Activated CD8-positive, alpha-beta memory T cell treated with anti-CD3 and anti-CD28 coated beads for 36 hours (primary cell): ENCODE results near the gene LRFN2. TPM values are rescaled to one million over a fixed set of nuclear protein-coding genes. Genes with fewer than 3 reads are reported as not detected.

Source experiments
- CTCF ChIA-PET: fragments of 350-600 bp; sonication (Branson Sonifier 250); formaldehyde crosslinking; loops from one replicate; lab custom pipeline; 2021; ENCODE audit warnings: antibody characterized with exemption; lab: Charles Lee
- POLR2A ChIA-PET: fragments of 350-600 bp; sonication (Branson Sonifier 250); formaldehyde crosslinking; loops from one replicate; lab custom pipeline; 2021; ENCODE audit warnings: antibody characterized with exemption; lab: Charles Lee
- total RNA-seq, 2 experiments: library from RNA; stranded (reverse); gene quantifications; one replicate each; pipeline ENCODE4 v1.2.3, GENCODE V29; 2021

LRFN2 gene
- total RNA-seq, 2 experiments from 2014 or later = not detected

DNA sequence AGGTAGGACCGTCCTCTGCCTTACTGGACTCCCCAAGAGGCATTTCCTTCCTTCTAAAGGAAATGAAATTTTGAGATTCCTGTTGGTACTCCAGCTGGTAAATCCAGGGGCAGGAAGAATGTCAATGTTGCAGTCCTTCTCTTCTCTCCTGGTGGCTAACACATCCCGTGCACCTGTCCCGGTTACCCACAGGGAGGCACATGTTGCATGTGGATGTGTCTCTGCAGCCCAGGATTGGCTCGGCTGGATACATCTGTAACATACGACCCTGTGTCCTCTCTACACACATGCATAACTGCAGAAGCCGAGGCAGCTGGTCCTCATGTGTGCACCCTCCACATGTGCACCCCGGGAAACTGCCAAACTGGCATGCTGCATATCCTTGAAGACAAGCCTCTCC is 1.3 kb upstream of the LRFN2 start:
- ChIA-PET POLR2A (no interaction called here), CTCF (no interaction called here)

DNA sequence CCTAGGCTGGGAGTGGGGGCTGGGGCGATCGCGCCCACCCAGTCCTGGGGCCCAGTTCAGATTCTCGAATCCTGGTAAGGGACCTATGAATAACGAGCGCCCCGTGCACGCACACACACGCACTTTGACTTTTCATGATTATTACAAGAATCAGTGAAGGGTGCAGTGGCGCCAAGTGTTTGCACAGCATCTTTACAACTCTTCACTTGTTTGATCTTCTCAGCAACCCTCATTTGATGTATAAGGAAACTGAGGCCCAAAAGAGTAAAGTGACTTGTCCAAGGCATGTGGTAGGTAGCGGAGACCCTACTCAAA is 863 bp upstream of the LRFN2 start:
- POLR2A ChIA-PET = interaction anchor here (0.6 kb wide), 1 partner anchor 152 kb away, joined by 3 read pairs; no protein-coding TSS in a partner anchor
- CTCF ChIA-PET = interaction anchor here (0.8 kb wide), 1 partner anchor 14 kb away, joined by 3 read pairs; no protein-coding TSS in a partner anchor

DNA sequence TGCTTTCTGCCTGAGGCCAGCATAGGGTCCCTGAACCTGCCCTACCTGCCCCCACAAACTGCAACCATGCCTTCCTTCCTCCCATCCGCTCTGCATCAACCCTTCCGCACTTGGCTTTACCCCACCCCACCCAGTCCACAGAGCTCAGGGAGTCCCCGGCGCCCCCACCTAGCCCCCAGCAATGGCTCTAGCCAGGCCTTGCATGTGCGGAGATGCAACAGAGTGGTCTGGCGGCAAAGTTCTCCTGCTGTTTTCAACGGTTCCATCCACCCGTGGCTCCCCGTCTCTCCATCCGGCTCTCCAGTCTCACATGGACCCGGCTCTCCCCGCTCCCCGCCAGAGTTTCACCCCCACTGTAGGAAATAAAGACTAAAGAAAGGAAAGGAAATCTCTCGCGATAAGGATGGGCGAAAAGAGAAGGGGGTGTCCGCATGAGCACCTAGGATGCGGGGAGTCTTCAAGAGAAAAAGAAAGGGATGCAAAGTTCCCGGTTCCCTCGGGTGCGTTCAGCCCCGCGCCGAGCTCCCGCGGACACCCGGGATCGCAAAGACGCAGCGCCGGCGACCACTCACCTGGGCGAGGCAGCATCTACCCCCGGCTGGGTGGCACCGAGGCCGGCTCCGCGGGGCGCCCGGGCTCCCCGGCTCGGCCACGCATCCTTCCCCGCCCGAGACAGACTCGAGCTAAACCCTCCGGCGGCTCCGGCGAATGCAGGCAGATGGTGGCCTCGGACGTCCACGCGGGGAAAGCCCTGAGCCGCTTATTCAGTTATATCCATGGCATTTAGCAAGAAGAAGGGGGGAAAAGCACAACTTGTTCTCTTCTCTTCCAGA is 579 bp downstream of the LRFN2 start:
- CTCF ChIA-PET = no interaction called here
- POLR2A ChIA-PET = no interaction called here

DNA sequence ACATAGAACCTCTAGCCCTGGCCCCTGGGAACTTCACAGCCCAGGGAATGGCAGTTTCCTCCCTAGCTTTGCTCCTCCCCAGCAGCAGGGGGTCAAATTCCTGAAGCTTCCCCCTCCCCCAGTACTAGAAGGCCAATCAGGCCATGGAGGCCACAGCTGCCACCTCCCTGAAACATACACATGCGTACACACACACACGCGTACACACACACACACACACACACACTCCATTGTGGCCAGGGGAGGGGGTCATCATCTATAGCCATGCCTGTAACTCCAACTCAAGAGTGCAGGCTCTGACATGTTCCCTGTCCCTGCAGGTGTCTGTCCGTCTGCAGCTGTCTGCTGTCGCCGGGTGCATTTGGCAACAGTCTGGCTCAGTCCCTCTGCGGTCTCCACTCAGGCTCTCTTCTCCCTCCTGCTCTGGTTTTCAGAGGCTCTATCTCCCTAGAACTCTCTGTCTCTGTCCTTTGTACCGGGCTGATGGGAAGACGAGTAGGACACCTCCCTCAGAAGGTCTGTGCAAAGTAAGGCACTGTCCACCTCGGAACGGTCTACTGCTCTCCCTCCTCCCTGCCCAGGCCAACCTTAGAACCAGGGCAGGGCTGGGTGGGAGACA is 1.4 kb downstream of the LRFN2 start:
- ChIA-PET POLR2A (no interaction called here), CTCF (no interaction called here)

DNA sequence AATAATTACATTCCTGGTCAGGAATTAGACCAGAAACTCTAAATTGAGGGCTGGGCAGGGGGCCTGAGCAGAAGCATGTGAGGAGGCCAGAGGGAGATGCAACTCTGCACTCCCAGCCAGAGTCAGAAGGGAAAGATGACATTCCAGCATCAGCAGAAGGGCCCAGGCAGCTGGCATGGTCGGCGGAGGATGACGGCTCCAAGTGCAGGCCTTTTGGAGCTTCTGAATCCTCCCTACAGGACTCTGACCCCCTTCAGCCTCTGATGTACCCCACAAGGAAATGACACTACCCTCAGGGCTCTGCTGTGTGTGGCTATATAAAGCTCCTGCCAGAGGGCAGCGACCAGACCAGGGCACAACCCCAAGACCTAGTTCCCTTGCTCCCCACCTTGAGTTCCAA is 1.9 kb downstream of the LRFN2 start:
- CTCF ChIA-PET = interaction anchor here (0.6 kb wide), 1 partner anchor 72 kb away, joined by 3 read pairs; no protein-coding TSS in a partner anchor
- POLR2A ChIA-PET = no interaction called here

DNA sequence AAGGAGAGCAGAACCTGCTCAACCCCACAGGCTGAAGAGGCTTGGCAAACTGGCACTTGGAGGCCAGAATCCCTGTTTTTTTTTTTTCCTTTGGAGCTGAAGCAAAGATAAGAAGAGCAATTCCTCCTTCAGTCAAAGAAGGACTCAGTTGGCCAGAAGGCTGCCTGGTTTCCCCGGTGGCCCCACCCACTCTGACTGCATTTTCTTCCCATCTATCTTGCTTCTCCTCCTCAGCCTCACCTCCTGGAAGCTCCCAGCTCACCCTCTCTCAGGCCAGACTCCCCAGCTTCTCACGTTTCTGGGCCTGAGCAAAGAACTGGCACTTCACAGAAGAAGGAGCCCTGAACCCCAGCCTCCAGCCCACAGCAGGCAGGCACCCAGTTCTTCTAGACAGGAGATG is 2.4 kb downstream of the LRFN2 start:
- ChIA-PET POLR2A (no interaction called here), CTCF (interaction anchor here (0.6 kb wide), 1 partner anchor 73 kb away, joined by 3 read pairs; no protein-coding TSS in a partner anchor)

DNA sequence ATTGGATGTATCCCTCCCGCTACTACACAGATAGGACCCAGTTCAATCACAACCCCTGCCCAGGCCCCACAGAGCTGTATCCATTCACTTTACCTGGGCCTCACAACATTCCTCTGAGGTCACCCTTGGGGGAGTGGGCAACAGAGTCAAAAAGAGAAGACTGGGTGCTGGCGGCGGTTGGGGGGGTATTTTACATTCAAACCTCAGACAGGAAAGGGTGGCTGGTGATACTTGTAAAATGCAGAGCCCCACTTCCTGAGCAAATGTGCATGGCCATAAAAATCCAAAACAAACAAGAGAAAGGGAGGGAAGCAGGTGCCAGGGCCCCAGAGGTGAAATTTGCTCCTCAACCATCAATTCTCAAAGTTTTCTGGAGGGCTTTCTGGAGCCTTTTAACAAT is 3.5 kb downstream of the LRFN2 start:
- POLR2A ChIA-PET = no interaction called here
- CTCF ChIA-PET = no interaction called here

DNA sequence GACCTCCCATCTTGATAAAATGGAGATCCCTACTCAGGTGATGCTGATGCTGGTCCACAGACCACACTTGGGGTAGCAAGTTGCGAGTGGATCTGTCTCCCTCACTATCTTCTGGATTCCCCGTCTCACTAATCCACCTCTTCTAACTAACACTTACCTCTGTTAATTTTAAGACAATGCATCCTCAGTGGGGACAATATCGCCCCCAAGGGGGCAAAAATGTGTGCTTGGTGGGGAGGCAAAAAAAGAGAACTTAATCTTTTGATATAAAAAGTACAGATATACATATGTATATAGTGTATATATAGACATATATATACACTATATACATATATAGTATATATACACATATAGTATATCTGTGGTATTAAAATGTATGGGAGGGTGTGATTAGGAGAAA is 4.3 kb downstream of the LRFN2 start:
- ChIA-PET CTCF (no interaction called here), POLR2A (no interaction called here)

DNA sequence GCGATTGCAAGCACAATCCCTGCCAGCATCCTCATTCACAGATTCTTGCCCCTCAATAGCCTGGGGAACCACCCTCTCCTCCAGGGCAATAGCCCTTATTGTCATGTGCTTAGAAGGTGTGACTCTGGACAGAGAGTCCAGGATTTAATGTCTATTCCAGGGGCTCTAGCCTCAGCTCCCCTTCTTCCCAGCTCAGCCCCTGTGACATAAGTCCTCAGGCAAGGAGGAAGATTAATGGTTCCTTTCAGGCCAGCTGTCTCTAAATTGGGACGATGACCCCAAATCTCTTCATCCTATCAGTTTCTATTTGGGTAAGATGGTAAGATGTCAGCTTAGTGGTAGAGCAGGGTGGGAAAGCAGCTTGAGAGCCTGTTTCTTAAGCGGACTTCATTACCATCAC is 8.1 kb downstream of the LRFN2 start:
- POLR2A ChIA-PET = interaction anchor here (0.7 kb wide), 1 partner anchor 835 kb away, joined by 3 read pairs; no protein-coding TSS in a partner anchor
- CTCF ChIA-PET = no interaction called here

DNA sequence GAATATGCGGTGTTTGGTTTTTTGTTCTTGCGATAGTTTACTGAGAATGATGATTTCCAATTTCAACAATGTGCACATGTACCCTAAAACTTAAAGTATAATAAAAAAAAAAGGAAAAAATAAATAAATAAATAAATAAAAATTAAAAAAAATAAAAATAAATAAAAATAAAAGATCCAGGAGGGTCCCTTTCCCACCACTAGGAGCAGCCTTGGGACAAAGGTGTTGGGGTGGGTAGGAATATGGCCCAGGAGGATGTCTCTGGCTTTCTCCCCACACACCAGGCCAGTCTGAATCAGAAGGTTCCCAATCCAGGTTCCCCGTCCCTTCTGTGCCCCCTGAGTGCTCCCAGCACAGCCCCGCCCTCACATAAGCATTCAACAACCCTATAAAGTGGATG is 9.5 kb downstream of the LRFN2 start:
- ChIA-PET POLR2A (no interaction called here), CTCF (no interaction called here)

DNA sequence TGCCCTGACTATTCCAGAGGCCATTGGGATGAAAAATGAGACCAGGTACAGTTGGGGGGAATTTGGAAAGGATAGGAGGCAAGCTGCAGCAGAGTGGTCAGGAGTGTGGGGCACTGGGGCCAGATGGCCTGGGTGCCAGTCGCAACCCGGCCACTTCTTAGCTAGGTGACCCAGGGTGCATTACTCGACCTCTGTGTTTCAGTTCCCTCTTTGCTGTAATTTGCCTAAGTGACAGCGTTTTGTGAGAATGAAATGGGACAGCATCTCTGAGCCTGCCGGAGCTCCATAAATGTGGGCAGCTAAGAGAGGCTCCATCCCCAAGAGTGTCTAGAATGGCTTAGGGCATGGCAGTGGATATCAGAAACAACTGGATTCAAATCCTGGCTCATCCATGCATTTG is 13.9 kb downstream of the LRFN2 start:
- POLR2A ChIA-PET = no interaction called here
- CTCF ChIA-PET = no interaction called here

DNA sequence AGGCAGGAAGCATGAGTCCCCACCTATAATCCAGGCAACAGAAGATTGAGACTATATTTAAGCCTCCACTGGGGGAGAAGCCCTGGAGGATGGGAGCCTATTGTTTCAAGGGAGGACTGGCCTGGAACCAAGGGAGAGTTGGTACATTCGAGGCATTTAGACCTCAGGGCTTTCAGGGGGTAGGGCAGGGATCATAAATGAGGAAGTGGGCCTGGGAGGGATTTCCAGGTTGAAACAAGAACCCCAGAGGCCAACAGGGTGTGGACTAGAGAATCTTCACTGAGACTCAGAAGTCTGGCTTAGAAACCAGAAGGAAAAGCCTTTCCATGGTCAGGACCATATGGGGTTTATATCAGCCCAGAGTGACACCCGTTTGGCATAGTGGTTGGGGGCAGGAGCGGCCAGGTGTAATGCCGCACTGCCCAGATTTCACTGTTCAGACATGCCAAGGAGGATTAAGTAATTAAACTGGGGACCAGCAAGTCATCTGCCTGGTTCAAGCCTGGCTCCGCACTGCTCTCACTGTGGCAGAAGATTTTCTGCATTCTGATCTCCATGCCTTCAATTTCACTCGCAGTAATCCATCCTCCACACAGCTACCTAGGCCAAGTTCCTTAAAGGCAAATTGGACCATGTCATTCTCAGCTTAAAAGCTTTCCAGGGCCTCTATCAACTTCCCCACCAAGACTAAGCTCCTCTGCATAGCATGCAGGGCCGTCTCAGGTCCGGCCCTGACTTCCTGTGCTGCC is 17.8 kb downstream of the LRFN2 start:
- CTCF ChIA-PET = no interaction called here

DNA sequence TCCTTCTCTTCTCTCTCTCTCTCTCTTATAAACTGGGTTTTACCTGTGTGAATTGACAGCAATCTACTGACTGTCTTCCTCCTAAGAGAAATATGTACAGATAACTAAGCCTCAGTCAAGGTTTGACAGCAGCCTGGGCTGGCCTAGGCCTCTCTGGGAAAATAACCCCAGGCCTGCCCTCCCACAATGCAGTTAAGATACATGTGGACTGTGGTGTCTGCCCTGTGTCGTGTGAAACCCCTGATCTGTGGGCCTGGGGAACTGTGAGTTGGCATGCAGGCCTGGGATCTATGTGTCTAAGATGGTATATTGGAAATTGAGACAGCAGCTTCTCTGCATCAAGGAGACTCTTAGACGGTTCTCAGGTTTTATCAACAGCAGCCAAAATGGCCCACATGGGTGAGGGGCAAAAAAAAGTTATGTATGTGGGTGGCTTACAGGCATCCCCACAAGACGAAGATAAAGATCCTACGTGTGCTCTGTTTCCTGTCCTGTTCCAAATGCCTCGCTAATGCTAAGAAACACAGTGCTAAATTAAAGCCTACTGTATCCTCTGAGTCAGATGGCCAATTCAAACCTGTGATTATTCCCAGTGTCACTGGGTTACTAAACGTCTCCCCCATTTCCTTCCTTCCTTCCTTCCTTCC is 19.0 kb downstream of the LRFN2 start:
- POLR2A ChIA-PET = no interaction called here
- CTCF ChIA-PET = no interaction called here

More for the DNA sequence above, 17.8 kb downstream of the LRFN2 start:
- POLR2A ChIA-PET = no interaction called here

DNA sequence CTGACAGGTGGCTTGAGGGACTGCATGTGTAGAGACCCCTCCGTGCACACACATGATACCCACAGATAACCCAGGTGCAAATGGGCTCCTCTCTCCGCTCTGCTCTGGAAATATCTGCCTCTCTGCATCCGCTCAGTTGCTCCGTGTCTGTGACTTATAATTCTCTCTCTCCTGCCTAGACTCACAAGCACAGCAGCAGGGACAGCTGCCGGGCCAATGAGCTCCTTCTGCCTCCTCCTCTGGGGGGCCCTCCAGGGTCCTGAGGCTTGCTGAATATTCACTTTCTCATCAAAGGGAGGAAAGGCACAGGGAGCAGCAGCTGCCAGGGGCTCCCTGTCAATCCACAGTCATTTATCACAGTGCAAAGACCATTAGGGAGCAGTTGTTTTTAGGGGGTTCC is 24.1 kb downstream of the LRFN2 start:
- ChIA-PET POLR2A (no interaction called here), CTCF (no interaction called here)

DNA sequence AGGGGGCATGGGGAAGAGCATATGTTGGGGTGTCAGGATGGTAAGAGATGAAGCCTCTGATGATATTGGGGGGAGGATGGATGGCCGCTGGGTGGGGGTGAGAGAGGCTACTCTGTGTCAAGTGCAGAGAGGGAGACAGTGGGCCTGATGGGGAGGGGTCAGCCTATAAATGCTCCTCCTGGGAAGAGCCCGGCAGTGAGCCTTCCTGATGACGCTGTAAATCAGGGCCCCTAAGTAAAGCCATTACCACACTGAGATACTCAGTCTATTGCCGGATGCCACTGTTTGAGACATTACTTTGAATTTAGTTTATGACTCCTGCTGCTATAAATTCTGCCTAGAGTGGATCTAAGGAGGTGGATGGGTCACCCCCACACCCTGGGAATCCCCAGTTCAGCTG is 28.1 kb downstream of the LRFN2 start:
- POLR2A ChIA-PET = no interaction called here
- CTCF ChIA-PET = no interaction called here

DNA sequence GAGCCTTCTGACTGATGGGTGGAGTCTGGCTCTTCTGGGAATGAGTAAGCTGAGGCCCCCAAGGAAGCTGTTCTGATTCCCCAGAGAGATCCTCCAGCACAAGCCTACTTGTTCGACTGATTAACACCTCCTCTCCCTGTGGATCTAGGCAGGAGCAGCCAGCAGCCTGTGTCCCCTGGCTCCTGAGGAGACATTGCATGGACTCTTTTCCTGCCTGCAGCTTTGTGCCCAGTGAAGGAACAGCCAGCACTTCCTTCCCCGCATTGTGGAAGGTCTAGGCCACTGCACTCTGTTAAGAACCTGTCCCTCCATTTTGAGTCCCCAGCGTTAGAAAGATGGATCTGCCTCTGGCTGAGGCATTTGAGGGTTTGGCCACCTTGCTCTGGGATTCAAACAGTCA is 29.1 kb downstream of the LRFN2 start:
- POLR2A ChIA-PET = no interaction called here
- CTCF ChIA-PET = no interaction called here

DNA sequence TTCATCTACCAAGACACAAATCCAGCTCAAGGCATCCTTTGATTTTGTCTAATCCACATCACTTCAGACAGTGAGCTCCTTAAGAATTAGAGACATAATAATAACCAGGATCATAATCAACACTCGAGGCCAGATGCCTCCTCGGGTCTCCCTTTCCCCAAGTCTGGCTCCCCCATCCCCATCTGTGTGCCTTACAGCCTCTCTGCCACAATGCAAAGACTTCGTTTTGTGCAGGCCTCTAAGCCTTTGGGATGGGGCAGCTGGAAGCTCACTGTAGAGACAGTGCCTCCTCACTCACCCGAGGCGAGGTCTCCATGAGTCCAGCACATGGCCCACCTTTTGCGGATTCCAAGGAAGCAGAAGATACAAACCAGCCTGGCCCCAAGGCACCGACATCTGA is 30.3 kb downstream of the LRFN2 start:
- POLR2A ChIA-PET = no interaction called here
- CTCF ChIA-PET = interaction anchor here (0.5 kb wide), 1 partner anchor 10 kb away, joined by 4 read pairs; no protein-coding TSS in a partner anchor

DNA sequence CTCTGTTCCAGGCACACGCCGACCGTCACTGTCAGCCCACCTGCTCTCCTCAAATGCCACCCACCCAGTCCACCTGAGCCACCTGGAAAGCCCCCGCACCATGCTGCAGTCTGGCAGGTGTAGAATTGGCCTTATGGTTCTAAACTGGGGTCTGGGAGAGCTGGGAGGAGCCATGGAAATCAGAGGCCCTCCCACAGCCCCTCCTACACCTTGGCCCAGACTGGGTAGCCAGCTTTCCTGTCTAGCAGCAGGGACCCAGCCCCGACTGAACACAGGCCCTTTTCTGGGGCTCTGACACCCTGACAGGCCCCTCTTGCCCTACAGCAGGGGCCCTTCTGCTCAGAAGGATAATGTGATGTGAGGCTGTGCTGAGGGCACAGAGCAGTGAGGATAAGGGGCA is 31.1 kb downstream of the LRFN2 start:
- ChIA-PET POLR2A (no interaction called here), CTCF (no interaction called here)

DNA sequence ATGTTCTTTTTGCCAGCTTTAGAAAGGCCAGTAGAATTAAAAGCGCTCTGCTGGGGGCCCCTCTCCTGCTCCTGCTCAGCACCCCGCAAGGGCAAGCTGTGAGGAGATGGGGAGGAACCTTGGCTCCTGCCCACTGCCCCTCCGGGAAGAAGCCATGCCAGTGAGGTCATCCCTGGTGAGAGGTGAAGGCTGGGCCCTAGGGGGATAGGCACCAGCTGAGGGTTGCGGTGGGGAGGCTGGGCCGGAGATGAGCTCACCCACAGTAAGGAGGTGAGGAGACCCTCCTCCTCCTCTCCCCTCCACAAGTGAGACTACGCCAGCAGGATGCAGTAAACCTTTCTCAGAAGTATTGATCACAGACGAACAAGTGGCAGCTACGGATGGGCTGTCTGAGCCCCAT is 32.1 kb downstream of the LRFN2 start:
- CTCF ChIA-PET = no interaction called here
- POLR2A ChIA-PET = no interaction called here

DNA sequence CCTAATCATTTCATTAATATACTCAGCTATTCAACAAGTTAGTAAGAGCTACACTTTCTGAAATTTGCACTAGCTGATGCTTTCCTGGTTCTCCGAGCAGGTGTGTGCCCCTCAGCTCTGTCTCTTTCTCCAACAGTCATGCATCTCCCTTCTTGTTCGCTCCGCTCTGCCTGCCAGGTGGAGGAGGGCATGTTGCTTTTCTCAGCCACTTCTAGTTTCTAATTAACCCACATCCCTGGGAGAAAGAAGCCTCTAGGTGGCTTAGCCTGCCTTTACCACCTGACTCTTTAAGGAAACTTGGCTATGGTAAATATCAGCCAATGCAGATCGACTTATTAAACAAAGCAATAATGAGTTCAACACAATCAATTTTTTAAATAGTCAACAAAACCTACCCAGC is 34.2 kb downstream of the LRFN2 start:
- CTCF ChIA-PET = no interaction called here
- POLR2A ChIA-PET = no interaction called here
